ENCODE measurements around the gene APBB1. TPM values are rescaled to one million over a fixed set of nuclear protein-coding genes. Genes with fewer than 3 reads are reported as not detected.

The APBB1 gene
- total and polyA plus RNA-seq, 2 donors (not counting 1 experiment from before 2014, with no cell fraction given), result 23.4 to 32.5 TPM

DNA sequence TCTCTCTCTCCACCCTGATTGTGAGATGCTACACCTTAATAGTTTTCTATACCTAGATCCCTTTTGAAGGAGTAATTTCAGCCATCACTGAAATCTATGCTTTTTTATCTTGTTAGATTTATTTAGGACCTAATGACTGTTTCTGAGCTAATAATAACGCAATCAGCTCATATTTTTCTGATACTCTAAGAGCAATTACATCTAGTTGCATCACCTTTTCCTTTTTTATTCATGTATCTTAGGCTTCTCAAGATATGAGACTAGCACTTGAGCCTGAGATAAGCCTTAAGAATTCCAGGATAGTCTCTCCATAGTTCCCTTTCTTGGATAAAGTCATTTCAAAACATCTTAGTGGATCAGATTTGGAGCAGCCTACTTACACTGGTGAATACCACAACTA, 73.5 kb downstream of the APBB1 start:
- Mint-ChIP-seq H3K9me3 (ENCODE audit: insufficient read depth) (no peaks in the 10 kb centered on the region), H3K27ac (no peak overlapping the region), H3K4me3 (no peak overlapping the region), H3K27me3 (peaks cover 20% of the 10 kb centered on the region), H3K4me1 (no peaks in the 10 kb centered on the region)
- no peak for DNase-seq
- no peak overlapping the region for H3K4me2 ChIP-seq (replicated peaks; ENCODE audit: low read depth, low read length, poor library complexity, severe bottlenecking)
- H4K20me1 ChIP-seq (ENCODE audit: control insufficient read depth, insufficient read depth, low read length, poor library complexity, severe bottlenecking), result no peaks in the 10 kb centered on the region
- H2AFZ ChIP-seq (ENCODE audit: insufficient read depth, low read depth, low read length, poor library complexity, severe bottlenecking), result no peak overlapping the region
- ATAC-seq (ENCODE audit: low read depth), result no peak
- H3K9ac ChIP-seq (ENCODE audit: low read length), result no peak overlapping the region
- no peak overlapping the region for H3K4me3 ChIP-seq (ENCODE audit: control extremely low read depth in 1 of 5, extremely low read depth in 1 of 5, insufficient read depth in 1 of 5, low read depth in 2 of 5, low read length in 4 of 5)
- WGBS (ENCODE audit: insufficient coverage), result no CpG with 5 or more reads among the region's 1 CpG
- TF ChIP-seq, protein P1, sequence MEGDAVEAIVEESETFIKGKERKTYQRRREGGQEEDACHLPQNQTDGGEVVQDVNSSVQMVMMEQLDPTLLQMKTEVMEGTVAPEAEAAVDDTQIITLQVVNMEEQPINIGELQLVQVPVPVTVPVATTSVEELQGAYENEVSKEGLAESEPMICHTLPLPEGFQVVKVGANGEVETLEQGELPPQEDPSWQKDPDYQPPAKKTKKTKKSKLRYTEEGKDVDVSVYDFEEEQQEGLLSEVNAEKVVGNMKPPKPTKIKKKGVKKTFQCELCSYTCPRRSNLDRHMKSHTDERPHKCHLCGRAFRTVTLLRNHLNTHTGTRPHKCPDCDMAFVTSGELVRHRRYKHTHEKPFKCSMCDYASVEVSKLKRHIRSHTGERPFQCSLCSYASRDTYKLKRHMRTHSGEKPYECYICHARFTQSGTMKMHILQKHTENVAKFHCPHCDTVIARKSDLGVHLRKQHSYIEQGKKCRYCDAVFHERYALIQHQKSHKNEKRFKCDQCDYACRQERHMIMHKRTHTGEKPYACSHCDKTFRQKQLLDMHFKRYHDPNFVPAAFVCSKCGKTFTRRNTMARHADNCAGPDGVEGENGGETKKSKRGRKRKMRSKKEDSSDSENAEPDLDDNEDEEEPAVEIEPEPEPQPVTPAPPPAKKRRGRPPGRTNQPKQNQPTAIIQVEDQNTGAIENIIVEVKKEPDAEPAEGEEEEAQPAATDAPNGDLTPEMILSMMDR (IDR thresholded peaks at IDR 0.05), result no peak
- TF ChIP-seq EZH2 (IDR thresholded peaks at IDR 0.05; ENCODE audit: borderline replicate concordance, insufficient read depth, low read depth, low read length, poor library complexity, severe bottlenecking), result no peak
- POLR2A ChIA-PET, result no interaction called here
- no peaks in the 10 kb centered on the region for H3K79me2 ChIP-seq (ENCODE audit: control insufficient read depth, insufficient read depth, low read length)
- H3K9me3 ChIP-seq (ENCODE audit: control extremely low read depth in 1 of 3, control insufficient read depth in 2 of 3, insufficient read depth in 1 of 3, low read length in 2 of 3), result no peaks in the 10 kb centered on the region
- no peaks in the 10 kb centered on the region for H3K36me3 ChIP-seq (replicated peaks in 1 of 2; ENCODE audit: control extremely low read depth in 1 of 2, control insufficient read depth in 1 of 2, extremely low read depth in 1 of 2, insufficient read depth in 2 of 2, low read length in 1 of 2)
- H3K4me1 ChIP-seq (ENCODE audit: control insufficient read depth in 2 of 2, insufficient read depth in 2 of 2, low read length in 2 of 2), result no peaks in the 10 kb centered on the region
- peaks cover 0 to under 1% (median 0%) of the 10 kb centered on the region in 4 experiments for H3K27me3 ChIP-seq (replicated peaks in 1 of 4; ENCODE audit: control extremely low read depth in 1 of 4, control insufficient read depth in 3 of 4, insufficient read depth in 4 of 4, low read length in 3 of 4)
- CTCF ChIA-PET, result interaction anchor here (3.4 kb wide), 1 partner anchor 9 kb away, joined by 20 read pairs; no protein-coding TSS in a partner anchor
- intact Hi-C loops (cut with micrococcal nuclease), result no loop called here
- H3K27ac ChIP-seq (ENCODE audit: low read length in 2 of 2), result no peak overlapping the region

Other genes starting within 250 kb of the APBB1 start
- not detected in 2 replicates for gene OR52B2, start 248.8 kb downstream of the APBB1 start, total RNA-seq
- gene OR52B2, start 248.8 kb downstream of the APBB1 start, polyA plus RNA-seq, result 0.20 TPM in 1 of 2 replicates, not detected in the other
- gene OR52W1, start 219.9 kb downstream of the APBB1 start, total RNA-seq, result not detected in 2 replicates
- not detected in 2 replicates for gene OR52W1, start 219.9 kb downstream of the APBB1 start, polyA plus RNA-seq
- gene C11orf42, start 213.5 kb downstream of the APBB1 start, total RNA-seq, result not detected in 2 replicates
- not detected in 2 replicates for gene C11orf42, start 213.5 kb downstream of the APBB1 start, polyA plus RNA-seq
- gene FHIP1B, start 184.5 kb downstream of the APBB1 start, total RNA-seq, result 44.1 and 48.3 TPM in 2 replicates
- gene FHIP1B, start 184.5 kb downstream of the APBB1 start, polyA plus RNA-seq, result 17.1 and 37.1 TPM in 2 replicates
- 0.22 and 0.79 TPM in 2 replicates for gene CNGA4, start 180.0 kb downstream of the APBB1 start, total RNA-seq
- gene CNGA4, start 180.0 kb downstream of the APBB1 start, polyA plus RNA-seq, result 0.40 and 1.9 TPM in 2 replicates
- gene CCKBR, start 159.3 kb downstream of the APBB1 start, total RNA-seq, result not detected in 2 replicates
- not detected in 2 replicates for gene CCKBR, start 159.3 kb downstream of the APBB1 start, polyA plus RNA-seq
- not detected in 2 replicates for gene CAVIN3, start 98.6 kb downstream of the APBB1 start, total RNA-seq
- not detected in 2 replicates for gene CAVIN3, start 98.6 kb downstream of the APBB1 start, polyA plus RNA-seq
- gene SMPD1, start 28.6 kb downstream of the APBB1 start, total RNA-seq, result 18.3 TPM in 2 replicates
- 30.7 and 32.0 TPM in 2 replicates for gene SMPD1, start 28.6 kb downstream of the APBB1 start, polyA plus RNA-seq
- gene HPX, start 21.9 kb upstream of the APBB1 start, total RNA-seq, result 1.1 and 2.4 TPM in 2 replicates
- gene HPX, start 21.9 kb upstream of the APBB1 start, polyA plus RNA-seq, result 0.64 and 1.2 TPM in 2 replicates
- gene TRIM3, start 54.8 kb upstream of the APBB1 start, total RNA-seq, result 16.0 and 20.1 TPM in 2 replicates
- gene TRIM3, start 54.8 kb upstream of the APBB1 start, polyA plus RNA-seq, result 11.4 and 17.8 TPM in 2 replicates
- 46.8 and 47.5 TPM in 2 replicates for gene ARFIP2, start 62.2 kb upstream of the APBB1 start, total RNA-seq
- gene ARFIP2, start 62.2 kb upstream of the APBB1 start, polyA plus RNA-seq, result 54.5 and 88.1 TPM in 2 replicates
- gene TIMM10B, start 62.4 kb upstream of the APBB1 start, total RNA-seq, result 62.1 and 63.7 TPM in 2 replicates
- gene TIMM10B, start 62.4 kb upstream of the APBB1 start, polyA plus RNA-seq, result 42.9 and 48.5 TPM in 2 replicates
- 58.2 and 59.6 TPM in 2 replicates for gene DNHD1, start 78.2 kb upstream of the APBB1 start, total RNA-seq
- gene DNHD1, start 78.2 kb upstream of the APBB1 start, polyA plus RNA-seq, result 53.9 and 58.0 TPM in 2 replicates
- gene RRP8, start 184.5 kb upstream of the APBB1 start, total RNA-seq, result 29.4 and 29.5 TPM in 2 replicates
- gene RRP8, start 184.5 kb upstream of the APBB1 start, polyA plus RNA-seq, result 6.8 and 8.6 TPM in 2 replicates
- 119 and 131 TPM in 2 replicates for gene ILK, start 184.7 kb upstream of the APBB1 start, total RNA-seq
- 85.9 and 88.5 TPM in 2 replicates for gene ILK, start 184.7 kb upstream of the APBB1 start, polyA plus RNA-seq
- 92.2 and 114 TPM in 2 replicates for gene TAF10, start 193.1 kb upstream of the APBB1 start, total RNA-seq
- gene TAF10, start 193.1 kb upstream of the APBB1 start, polyA plus RNA-seq, result 107 and 156 TPM in 2 replicates
- gene TPP1, start 200.3 kb upstream of the APBB1 start, total RNA-seq, result 191 and 200 TPM in 2 replicates
- gene TPP1, start 200.3 kb upstream of the APBB1 start, polyA plus RNA-seq, result 118 and 133 TPM in 2 replicates
- gene DCHS1, start 236.7 kb upstream of the APBB1 start, total RNA-seq, result 0.78 and 0.84 TPM in 2 replicates
- 0.31 and 0.79 TPM in 2 replicates for gene DCHS1, start 236.7 kb upstream of the APBB1 start, polyA plus RNA-seq